Renal cortex interstitium (tissue), 11 donors: ENCODE results near the gene CPT1C. TPM values are rescaled to one million over a fixed set of nuclear protein-coding genes. Genes with fewer than 3 reads are reported as not detected.

Experiments used
- DNase-seq, 11 donors: peaks; one replicate each; pipeline ENCODE4 v3.0.0-alpha.2; 2013; ENCODE audit warnings: low read depth in 9 of 11, low spot score in 4 of 11; ENCODE audit errors: extremely low read depth in 1 of 11
- polyA plus RNA-seq, 3 donors: library from polyadenylated mRNA; unstranded; fragments of 120-200 nt; gene quantifications; one replicate each; pipeline ENCODE4 v1.2.1, GENCODE V29; 2013; ENCODE audit not compliant: insufficient read length in 3 of 3

CPT1C gene
- polyA plus RNA-seq, 3 donors: 8.0 to 12.8 (median 11.1) TPM

- DNase-seq: no peak
These were observed 39.2 kb downstream of the CPT1C start for GRCh38 chr19:49730166-49730565.

DNA sequence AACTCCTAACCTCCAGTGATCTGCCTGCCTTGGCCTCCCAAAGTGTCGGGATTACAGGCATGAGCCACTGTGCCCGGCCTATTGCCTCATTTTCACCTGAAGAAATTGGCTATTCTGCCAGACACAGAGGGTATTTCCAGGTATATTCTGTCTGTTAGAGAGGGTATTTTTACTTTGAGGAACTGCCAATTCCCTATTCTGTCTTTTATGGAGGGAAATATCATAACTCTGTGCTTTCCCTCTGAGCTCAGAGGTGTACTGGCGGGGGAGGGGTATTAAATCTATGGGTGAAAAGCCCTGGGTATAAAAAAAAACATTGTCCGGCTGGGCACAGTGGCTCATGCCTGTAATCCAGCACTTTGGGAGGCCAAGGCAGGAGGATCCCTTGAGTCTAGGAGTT lies 47.4 kb downstream of the CPT1C start:
- DNase-seq: no peak

DNA sequence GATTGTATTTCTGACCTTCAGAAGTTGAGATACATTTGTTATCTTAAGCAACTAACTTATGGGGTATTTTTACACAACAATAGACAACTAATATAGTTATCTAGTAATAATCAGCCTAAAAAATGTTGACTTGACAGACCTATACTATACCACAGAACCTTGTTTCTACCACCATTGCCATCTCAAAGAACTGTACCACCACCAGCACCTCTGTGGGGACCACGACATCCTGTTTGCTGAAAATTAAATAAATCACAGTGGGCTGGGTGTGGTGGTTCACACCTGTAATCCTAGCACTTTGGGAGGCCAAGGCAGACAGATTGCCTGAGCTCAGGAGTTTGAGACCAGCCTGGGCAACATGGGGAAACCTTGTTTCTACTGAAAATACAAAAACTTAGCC lies 48.2 kb downstream of the CPT1C start:
- DNase-seq: no peak

DNA sequence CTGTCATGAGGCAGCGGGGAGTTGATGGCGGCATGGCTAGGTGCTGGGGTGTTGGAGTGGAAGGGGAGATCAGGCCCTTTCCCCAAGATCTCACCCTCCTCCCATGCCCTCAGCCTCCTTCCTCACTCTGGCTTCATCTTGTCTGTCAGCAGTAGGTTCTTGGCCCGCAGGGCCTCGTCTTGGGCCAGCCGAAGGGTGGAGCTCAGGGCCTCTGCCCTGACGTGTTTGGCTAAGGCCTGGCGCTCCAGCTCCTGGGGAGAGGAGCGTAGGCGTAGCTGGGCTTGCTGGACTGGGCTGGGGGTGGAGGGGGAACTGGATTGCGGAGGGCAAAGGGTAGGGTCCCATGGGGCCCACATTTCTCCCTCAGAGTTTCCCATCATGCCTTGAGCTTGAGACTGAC lies 49.0 kb downstream of the CPT1C start:
- DNase-seq: no peak

DNA sequence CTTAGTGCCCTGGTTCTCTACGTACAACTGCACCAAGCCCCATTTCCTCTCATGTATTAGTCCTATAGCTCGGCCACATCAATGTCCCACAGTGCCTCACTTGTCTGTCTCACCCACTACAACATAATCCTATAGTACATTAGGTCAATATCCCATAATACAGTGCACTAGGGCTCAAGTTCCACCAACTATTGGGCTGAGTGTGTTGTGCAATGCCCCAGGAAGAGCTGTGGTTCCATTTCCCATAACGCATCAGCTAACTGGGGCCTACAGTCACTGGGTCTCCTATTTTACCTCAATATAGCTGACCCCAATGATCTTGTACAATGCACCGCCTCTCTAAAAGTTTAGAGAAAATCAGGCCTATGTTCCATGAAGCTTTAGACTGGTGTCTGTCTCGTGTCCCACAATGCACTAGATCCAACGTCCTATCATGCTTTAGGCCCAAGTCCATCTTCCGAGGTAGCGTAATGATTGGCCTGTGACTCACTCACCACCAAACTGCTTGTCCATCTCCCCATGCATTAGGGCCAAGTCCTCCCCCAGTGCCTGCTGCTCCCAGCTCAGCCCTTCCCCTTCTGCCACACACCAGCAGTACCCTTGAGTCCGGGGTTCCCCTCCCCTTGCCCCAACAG lies 50.4 kb downstream of the CPT1C start:
- no peak for DNase-seq

- no peak for DNase-seq
These were observed 54.0 kb downstream of the CPT1C start for GRCh38 chr19:49744946-49745381.

GRCh38 chr19:49746206-49746958 lies 55.5 kb downstream of the CPT1C start:
- DNase-seq: no peak

- DNase-seq: no peak
These were observed 58.3 kb downstream of the CPT1C start for GRCh38 chr19:49749055-49749716.

DNA sequence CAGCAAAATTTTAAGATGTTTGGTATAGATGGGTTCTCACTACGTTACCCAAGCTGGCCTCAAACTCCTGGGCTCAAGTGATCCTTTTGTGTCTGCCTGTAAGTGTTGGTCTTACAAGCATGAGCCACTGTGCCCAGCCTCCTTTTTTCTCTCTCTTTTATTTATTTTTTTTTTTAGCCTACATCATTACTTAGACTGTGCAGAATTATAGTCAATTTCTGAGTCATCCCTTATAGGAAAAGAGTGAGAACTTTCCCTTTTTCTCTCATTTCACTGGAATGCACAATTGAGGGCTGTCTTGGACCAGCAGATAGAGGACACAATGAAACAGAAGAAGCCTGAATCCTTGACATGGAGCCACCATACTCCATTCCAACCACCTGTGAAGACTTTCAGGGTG lies 58.9 kb downstream of the CPT1C start:
- DNase-seq: no peak

GRCh38 chr19:49752701-49753100 lies 61.8 kb downstream of the CPT1C start:
- no peak for DNase-seq

DNA sequence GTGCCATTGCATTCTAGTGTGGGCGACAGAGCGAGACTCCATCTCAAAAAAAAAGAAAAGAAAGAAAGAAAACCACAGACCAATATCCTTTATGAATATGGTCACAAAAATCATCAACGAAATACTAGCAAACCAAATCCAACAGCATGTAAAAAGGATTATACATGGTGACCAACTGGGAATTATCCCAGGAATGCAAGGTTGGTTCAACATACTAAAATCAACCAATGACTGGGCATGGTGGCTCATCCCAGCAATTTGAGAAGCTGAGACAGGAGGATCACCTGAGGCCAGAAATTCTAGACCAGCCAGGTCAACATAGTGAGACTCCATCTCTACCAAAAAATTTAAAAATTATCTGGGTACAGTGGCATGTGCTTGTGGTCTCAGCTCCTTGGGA lies 65.0 kb downstream of the CPT1C start:
- DNase-seq: no peak

GRCh38 chr19:49758292-49758691 lies 67.4 kb downstream of the CPT1C start:
- DNase-seq: no peak

DNA sequence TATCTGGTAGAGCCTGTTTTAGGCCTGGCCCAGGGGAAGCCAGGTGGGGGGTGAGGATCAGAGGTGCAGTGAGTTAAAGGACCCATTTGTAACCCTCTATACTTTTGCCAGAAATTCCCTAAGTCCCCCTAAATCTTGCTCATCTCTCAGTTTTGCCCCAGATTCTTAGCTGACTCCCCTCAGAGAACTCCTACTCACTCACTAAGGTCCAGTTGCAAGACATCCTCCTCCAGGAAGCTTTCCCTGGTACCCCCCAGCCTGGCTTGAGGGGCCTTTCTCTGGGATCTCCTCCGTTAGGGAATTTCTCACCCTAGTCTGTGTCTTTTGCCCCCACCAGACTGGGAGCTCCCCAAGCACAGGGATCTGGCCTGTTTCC lies 70.3 kb downstream of the CPT1C start:
- DNase-seq: no peak

DNA sequence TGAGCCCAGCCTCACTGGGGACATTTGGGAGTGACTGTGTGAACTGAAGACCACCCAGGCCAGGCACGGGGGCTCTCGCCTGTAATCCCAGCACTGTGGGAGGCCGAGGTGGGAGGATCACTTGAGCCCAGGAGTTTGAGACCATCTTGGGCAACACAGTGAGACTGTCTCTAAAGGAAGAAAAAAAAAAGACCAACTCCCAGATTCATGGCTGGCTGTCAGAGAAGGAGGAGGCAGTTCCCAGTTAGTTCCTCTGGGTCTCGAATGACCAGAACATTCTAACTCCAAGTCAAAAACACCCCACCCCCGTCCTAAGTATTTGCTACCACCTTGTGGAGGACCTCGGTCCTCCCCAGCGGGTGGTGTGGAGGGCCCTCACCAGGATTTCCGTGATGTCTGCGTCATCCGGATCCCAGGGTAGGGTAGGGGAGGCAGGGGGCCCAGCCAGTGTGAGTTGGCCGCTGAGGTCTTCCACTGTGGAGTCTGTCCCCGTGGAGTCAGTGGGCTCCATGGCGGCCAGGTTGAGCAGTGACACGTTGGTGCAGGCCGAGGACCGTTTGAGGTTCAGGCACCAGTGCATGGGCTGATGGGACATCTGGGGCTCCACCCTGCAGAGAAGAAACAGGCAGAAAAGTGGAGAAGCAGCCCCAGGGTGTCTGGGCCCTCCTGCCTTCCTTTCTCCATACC lies 70.9 kb downstream of the CPT1C start:
- DNase-seq: peak in 1 of 11 donors; percentile 14

GRCh38 chr19:49763230-49763629 lies 72.3 kb downstream of the CPT1C start, which contains the start of gene TSKS:
Gene TSKS, minus strand, starts transcription at chr19:49763306. Its CDS starts 59 bp downstream, at chr19:49763247.
- no peak for DNase-seq

Other genes with a start within 250 kb of the CPT1C start
- gene SLC17A7, start 249.6 kb upstream of the CPT1C start, polyA plus RNA-seq: under 1 TPM; 0.19 to 0.47 (median 0.33) TPM
- gene PIH1D1, start 239.3 kb upstream of the CPT1C start, polyA plus RNA-seq: 100 to 1,000 TPM in 1 of 3 donors, 10 to 100 TPM in 2; 85.0 to 102 (median 91.3) TPM
- gene ALDH16A1, start 237.9 kb upstream of the CPT1C start, polyA plus RNA-seq: 10 to 100 TPM; 14.4 to 27.7 (median 26.4) TPM
- 1 to 10 TPM; 2.5 to 4.4 (median 3.2) TPM for gene FLT3LG, start 216.9 kb upstream of the CPT1C start, polyA plus RNA-seq
- gene RPL13A, start 203.5 kb upstream of the CPT1C start, polyA plus RNA-seq: 1,000 to 10,000 TPM; 2,269 to 2,915 (median 2,804) TPM
- gene RPS11, start 194.7 kb upstream of the CPT1C start, polyA plus RNA-seq: 1,000 to 10,000 TPM; 2,058 to 2,977 (median 2,724) TPM
- gene FCGRT, start 178.5 kb upstream of the CPT1C start, polyA plus RNA-seq: 100 to 1,000 TPM; 225 to 312 (median 227) TPM
- 10 to 100 TPM; 13.1 to 24.6 (median 23.3) TPM for gene RCN3, start 163.1 kb upstream of the CPT1C start, polyA plus RNA-seq
- 10 to 100 TPM; 61.9 to 75.9 (median 67.5) TPM for gene NOSIP, start 110.6 kb upstream of the CPT1C start, polyA plus RNA-seq
- gene PRRG2, start 109.8 kb upstream of the CPT1C start, polyA plus RNA-seq: 1 to 10 TPM; 5.8 to 6.8 (median 5.9) TPM
- gene PRR12, start 99.9 kb upstream of the CPT1C start, polyA plus RNA-seq: 10 to 100 TPM; 17.0 to 30.2 (median 28.6) TPM
- 10 to 100 TPM; 20.6 to 28.9 (median 24.9) TPM for gene RRAS, start 51.0 kb upstream of the CPT1C start, polyA plus RNA-seq
- 10 to 100 TPM; 28.4 to 44.1 (median 43.4) TPM for gene SCAF1, start 48.9 kb upstream of the CPT1C start, polyA plus RNA-seq
- gene IRF3, start 25.3 kb upstream of the CPT1C start, polyA plus RNA-seq: 10 to 100 TPM; 36.8 to 92.3 (median 57.7) TPM
- 10 to 100 TPM; 21.0 to 31.6 (median 28.0) TPM for gene BCL2L12, start 25.2 kb upstream of the CPT1C start, polyA plus RNA-seq
- 100 to 1,000 TPM; 198 to 261 (median 228) TPM for gene PRMT1, start 13.8 kb upstream of the CPT1C start, polyA plus RNA-seq
- gene ADM5, start 1.5 kb upstream of the CPT1C start, polyA plus RNA-seq: 1 to 10 TPM; 1.1 to 1.6 (median 1.5) TPM
- gene TSKS, start 72.2 kb downstream of the CPT1C start, polyA plus RNA-seq: under 1 TPM in 2 of 3 donors, not detected in 1; 0.10 to 0.18 TPM
- 10 to 100 TPM; 44.5 to 69.2 (median 66.9) TPM for gene AP2A1, start 75.9 kb downstream of the CPT1C start, polyA plus RNA-seq
- gene FUZ, start 122.2 kb downstream of the CPT1C start, polyA plus RNA-seq: 10 to 100 TPM; 35.6 to 42.1 (median 38.4) TPM
- gene MED25, start 127.2 kb downstream of the CPT1C start, polyA plus RNA-seq: 10 to 100 TPM; 61.4 to 74.1 (median 69.6) TPM
- gene PTOV1, start 160.0 kb downstream of the CPT1C start, polyA plus RNA-seq: 100 to 1,000 TPM; 278 to 373 (median 349) TPM
- gene PNKP, start 176.5 kb downstream of the CPT1C start, polyA plus RNA-seq: 10 to 100 TPM; 41.8 to 93.0 (median 60.3) TPM
- gene AKT1S1, start 186.2 kb downstream of the CPT1C start, polyA plus RNA-seq: 10 to 100 TPM; 23.9 to 40.5 (median 38.1) TPM
- 10 to 100 TPM; 38.3 to 61.4 (median 43.0) TPM for gene TBC1D17, start 186.6 kb downstream of the CPT1C start, polyA plus RNA-seq
- 1 to 10 TPM; 3.2 to 7.2 (median 3.9) TPM for gene IL4I1, start 205.8 kb downstream of the CPT1C start, polyA plus RNA-seq
- 10 to 100 TPM; 20.6 to 28.6 (median 26.0) TPM for gene ATF5, start 238.1 kb downstream of the CPT1C start, polyA plus RNA-seq
- 10 to 100 TPM; 55.1 to 70.3 (median 67.1) TPM for gene NUP62, start 238.4 kb downstream of the CPT1C start, polyA plus RNA-seq